HPDE6-E6E7 (cell line): ENCODE data around the gene TOMM40L.

Source experiments
- DNase-seq: peaks from one replicate; pipeline ENCODE4 v3.0.0; 2011; ENCODE audit warnings: missing footprints; ENCODE audit errors: extremely low spot score

TOMM40L gene

GRCh38 chr1:161197560-161198193, 28.2 kb upstream of the TOMM40L start:
- DNase-seq, result no peak

GRCh38 chr1:161198194-161198896, 27.5 kb upstream of the TOMM40L start:
- no peak for DNase-seq

DNA sequence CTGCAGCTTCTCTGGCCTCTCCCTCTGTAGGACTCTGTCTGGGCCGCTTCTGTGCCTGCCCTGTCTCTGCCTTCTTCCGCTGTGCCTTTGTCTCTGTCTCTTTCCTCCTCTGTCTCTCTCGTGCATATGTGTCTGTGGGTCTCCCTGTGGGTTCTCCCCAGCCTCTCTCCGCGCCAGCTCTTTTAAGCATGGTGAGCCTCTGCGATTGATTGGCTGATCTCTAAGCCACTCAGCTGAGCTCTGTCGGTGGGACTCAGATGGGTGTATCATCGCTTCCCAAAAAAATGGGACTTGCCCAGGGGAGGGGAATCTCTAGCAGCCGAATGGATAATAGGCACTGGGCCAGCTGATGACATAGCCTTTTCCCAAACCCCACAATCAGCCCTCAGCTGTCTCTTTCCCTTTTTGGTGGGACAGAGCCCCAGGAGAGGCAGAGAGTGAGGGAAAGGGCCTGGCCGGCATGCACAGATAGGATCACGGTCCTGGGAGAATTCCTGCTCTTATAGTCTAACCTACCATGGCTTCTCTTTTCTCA, 26.9 kb upstream of the TOMM40L start, which contains the start of gene ADAMTS4:
TSS of gene ADAMTS4 (minus strand) at position 158 of the 535 bp plus-strand sequence. CDS start 427 bp downstream, outside the sequence.
- DNase-seq, result no peak

DNA sequence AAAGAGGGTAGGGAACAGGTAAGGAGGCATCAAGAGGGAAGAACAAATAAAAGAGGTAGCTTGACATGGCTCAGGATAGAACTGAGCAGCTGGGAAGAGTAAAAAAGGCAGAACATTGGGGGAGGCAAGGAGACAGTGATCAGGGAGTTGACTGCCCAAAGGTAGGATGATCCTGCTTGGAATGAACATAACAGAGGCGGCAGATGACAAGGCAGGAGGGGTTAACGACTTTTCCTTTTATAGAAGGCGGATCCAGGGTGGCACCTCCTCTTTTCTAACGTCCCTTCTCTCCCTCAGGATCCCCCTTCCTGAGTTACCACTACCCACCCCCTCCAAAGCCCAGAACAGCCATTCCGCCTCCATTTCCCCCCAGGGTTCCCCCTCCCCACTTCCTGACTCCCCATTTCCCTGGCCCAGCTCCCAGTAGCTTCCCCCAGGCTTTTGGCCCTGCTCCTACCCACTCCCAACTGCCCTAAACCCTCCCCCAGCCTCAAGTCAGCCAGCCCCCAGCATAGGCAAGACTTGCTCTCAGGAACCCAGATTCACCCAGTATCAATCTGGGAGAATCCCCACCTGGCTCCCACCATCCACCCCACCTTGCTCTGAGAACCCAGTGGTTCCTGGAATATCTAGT, 26.2 kb upstream of the TOMM40L start:
- DNase-seq, result no peak

GRCh38 chr1:161200421-161200991, 25.4 kb upstream of the TOMM40L start:
- no peak for DNase-seq

GRCh38 chr1:161200992-161201835, 24.6 kb upstream of the TOMM40L start:
- DNase-seq, result no peak

DNA sequence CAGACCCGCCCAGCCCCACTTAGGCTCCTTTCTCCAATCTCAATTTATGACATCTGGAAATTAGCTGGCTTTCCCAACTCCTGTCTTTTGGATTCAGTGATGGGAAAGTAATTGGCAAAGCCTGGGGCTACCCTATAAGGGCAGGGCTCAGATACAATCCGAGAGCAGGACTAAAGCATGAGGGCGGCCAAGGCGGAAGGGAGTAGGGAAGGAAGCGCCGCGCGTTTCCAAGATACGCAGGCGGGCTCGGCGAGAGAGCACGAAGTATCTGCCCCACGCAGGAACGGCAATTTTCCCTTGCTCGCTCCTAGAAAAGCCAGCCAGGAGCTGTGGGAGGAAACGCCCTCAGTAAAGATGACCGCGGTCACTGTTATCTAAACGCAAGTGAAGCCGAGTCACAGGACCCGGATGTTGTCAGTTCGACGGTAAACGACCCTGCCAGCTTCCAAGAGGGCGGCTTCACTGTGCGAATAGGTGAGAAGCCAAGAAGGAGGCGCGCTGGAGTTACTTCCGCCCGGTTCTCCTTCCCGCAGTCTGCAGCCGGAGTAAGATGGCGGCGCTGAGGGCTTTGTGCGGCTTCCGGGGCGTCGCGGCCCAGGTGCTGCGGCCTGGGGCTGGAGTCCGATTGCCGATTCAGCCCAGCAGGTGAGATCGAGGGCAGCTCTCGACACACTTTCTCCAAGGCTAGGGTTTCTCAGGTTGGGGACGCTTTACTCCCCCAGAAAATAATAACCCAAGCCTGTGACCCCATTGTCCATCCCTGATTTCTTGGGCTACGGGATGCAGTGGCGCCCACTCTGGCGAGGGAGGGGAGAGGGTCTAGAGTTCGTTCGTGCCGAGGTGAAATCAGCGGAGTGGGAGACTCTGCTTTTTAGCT, 23.8 kb upstream of the TOMM40L start, which contains the start of gene NDUFS2:
TSS of gene NDUFS2 (plus strand) at position 532 of the 877 bp plus-strand sequence. CDS start at position 551, 19 bp downstream.
- DNase-seq, result peak; percentile 88

DNA sequence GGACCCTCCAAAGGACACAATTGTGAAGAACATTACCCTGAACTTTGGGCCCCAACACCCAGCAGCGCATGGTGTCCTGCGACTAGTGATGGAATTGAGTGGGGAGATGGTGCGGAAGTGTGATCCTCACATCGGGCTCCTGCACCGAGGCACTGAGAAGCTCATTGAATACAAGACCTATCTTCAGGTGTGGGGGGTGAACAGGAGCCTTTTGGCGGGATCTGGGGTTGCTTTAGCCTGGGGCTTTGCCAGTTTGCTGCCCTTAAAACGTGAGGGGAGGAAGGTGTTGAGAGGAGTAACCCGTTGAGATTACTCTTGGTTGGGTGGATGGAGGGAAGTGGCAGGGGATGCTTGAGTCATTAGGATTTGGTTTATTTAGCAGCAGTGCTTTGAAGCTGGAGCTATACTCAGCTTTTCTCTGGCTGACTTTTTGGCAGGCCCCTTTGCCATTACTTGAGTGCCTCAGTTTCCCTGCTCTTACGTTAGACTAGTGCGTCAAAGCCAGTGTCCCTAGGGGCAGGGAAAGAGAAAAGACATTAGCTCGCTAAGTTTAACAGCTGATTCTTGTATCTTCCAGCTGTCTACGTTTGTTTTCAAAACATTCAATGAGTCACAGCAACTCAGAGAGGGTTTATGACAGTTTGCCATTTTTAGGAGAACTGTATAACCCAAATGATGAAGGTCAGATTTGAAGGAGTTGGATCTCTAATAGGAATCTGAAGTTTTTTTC, 19.3 kb upstream of the TOMM40L start:
- no peak for DNase-seq

DNA sequence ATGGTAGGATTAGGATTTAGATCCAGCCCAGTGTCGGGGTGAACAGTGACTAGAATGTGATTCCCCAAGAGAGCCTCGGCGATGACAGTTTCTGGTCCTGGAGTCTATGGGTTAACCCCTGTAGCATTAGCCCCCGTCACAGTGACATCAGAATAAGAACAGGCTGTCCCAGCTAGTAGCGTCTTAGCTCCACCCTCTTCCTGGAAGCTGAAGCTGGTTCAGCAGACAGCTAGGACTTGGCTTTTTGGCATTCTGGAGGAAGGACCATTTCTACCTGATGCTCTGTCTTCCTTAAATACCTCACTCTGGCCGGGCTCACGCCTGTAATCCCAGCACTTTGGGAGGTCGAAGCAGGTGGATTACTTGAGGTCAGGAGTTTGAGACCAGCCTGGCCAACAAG, 18.7 kb upstream of the TOMM40L start:
- DNase-seq, result no peak

DNA sequence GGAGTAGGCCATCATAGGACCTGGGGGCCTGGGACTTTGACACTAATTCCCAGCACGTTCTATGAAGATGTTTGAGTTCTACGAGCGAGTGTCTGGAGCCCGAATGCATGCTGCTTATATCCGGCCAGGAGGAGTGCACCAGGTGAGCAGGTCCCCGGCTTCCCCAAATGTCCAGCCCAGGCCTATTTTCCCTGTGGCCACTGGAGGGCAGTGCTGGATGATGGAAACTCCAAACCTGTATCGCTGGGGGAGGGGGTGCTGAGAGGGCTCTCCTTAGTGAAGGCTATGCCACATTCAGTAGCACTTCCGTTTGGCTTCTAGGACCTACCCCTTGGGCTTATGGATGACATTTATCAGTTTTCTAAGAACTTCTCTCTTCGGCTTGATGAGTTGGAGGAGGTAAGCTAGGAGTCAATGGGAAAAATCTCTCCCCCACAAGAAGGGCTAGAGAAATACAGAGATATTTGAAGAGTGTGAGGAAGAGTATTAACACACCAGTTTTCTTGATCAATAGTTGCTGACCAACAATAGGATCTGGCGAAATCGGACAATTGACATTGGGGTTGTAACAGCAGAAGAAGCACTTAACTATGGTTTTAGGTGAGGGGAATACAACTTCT, 16.0 kb upstream of the TOMM40L start:
- peak; percentile 89 for DNase-seq

- DNase-seq, result no peak
Measured at GRCh38 chr1:161214369-161214768, 11.5 kb upstream of the TOMM40L start.

DNA sequence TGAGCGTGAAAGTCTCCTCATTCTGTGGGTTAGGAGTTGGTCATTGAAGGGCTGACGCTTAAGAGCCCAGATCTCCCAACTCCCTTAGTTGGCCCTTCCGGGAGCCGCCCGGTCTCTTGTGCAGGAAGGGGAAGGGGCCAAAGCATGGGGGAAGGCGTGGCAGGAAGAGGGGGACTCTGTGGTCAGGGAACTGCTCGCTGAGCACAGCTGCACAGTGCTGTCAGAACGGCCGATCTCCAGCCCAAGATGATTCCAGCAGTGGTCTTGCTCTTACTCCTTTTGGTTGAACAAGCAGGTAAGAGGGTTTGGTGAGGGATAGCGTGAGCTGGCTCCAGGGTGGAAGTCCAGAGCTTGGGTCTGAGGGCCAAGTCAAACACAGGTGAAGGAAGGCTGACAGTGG, 10.8 kb upstream of the TOMM40L start, which contains the start of gene FCER1G:
TSS of gene FCER1G (plus strand) at position 220 of the 400 bp plus-strand sequence. CDS start at position 247, 27 bp downstream.
- no peak for DNase-seq

DNA sequence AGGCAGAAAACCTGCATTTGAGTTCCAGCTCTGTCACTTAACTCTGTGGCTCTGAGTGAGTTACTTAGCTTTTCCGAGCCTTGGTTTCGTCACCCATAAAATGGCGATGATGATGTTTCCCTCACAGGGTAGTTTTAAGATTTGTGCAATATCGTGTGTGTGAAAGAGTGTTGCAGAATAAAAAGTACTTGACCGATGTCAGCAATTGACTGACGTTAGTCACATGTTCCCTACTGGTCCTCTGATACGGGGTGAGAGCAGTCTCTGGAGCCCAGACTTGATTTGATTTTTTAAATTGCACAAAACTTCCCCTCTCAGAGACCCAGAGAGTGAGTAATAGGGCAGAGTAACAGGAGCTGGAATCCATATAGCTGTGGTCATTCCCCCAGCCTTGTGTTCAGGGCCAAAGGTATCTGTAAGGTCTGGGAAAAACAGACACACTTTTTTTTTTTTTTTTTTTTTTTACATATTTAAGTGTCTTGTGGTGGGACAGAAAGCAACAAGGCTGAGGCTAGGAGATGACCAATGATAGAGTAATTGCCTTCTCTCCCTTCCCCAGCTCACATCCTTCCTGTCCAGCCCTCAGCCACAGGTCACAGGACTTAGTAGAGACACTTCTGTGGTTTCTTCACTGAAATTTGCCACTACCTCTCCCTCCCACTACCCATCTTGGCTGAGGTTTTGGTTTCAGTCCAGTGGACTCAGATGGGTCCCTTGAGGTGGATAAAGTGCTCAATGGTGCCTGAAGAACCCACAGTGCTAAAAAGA, 8.7 kb upstream of the TOMM40L start:
- no peak for DNase-seq

- DNase-seq, result no peak
Measured at GRCh38 chr1:161217831-161218230, 8.0 kb upstream of the TOMM40L start.

DNA sequence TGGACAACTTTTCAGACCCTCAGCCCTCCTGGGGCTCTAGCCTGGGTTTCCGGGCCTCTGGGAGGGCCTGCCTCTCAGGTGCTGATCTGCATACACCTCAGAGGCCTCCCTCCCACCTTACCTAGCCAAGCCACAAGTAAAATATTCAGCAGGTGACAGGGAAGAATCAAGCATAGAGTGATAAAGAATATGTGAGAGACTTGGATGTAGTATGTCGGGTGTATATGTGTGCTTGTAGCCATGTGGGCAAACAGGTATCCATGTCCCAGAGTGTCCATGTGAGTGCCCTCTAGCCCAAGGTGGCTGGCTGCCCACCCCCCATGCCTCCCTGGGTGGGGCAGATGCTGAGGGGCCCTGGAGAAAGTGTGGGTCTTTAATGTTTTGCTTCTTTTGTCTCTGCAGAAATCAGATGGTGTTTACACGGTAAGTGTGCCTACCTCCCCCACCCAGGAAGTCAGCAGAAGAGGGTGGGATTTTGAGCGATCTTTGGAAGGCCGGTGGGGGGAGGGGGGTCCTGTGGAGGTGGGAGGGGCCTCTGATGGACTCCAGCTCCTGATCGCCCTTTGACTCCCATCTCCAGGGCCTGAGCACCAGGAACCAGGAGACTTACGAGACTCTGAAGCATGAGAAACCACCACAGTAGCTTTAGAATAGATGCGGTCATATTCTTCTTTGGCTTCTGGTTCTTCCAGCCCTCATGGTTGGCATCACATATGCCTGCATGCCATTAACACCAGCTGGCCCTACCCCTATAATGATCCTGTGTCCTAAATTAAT, 7.4 kb upstream of the TOMM40L start:
- no peak for DNase-seq

DNA sequence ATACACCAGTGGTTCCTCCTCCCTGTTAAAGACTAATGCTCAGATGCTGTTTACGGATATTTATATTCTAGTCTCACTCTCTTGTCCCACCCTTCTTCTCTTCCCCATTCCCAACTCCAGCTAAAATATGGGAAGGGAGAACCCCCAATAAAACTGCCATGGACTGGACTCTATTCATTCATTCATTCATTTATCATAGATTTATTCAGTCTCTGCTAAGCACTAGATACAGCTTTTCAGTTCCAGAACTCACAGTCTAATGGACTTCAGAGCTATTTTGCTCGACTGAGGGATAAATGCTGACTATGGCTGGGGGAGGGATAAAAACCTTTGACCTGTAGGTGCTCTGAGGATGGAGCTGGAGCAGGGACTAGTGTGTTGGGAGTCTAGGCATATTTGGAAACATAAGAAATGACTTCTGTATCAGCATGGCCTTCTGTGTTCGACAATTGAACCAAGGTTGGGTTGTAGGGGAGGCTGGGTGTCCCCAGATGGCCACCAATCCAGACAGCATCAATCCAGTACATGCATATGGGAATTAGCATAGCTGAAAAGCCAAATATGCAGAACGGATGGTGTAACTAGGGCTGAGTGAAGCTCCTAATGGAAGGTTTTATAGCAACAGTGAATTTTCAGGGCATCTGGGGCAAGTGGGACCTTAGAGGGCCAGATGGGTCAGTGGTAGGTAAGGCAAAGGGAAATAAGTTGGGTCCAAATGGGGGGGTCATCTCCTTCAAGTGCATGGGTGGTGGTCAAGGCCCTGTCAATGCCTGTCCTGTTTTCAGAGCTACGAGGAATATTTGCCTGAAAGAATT, 6.6 kb upstream of the TOMM40L start:
- DNase-seq, result no peak

GRCh38 chr1:161220002-161220401, 5.9 kb upstream of the TOMM40L start:
- no peak for DNase-seq
